SU-DHL-6 (cell line): ENCODE data around the gene FSIP1.
A peak's percentile ranks its signal among the peaks of the same experiment; 100 is the strongest.

Experiments used
- EZH2phosphoT487 ChIP-seq: fragments of 200-600 bp; sonication (generic), shearing (Covaris generic); conservative IDR thresholded peaks from 2 replicates; pipeline ENCODE4 v1.6.1; 2018; ENCODE audit warnings: mild to moderate bottlenecking, antibody characterized with exemption, low read length, moderate library complexity, mixed read lengths
- TF ChIP-seq, protein P1 (sequence below): fragments of 200-600 bp; sonication (generic); IDR thresholded peaks from one replicate; pipeline ENCODE4 v1.5.1; 2017; ENCODE audit warnings: antibody characterized with exemption, mild to moderate bottlenecking, low read length, moderate library complexity; ENCODE audit not compliant: insufficient read depth, poor library complexity, severe bottlenecking

DNA sequence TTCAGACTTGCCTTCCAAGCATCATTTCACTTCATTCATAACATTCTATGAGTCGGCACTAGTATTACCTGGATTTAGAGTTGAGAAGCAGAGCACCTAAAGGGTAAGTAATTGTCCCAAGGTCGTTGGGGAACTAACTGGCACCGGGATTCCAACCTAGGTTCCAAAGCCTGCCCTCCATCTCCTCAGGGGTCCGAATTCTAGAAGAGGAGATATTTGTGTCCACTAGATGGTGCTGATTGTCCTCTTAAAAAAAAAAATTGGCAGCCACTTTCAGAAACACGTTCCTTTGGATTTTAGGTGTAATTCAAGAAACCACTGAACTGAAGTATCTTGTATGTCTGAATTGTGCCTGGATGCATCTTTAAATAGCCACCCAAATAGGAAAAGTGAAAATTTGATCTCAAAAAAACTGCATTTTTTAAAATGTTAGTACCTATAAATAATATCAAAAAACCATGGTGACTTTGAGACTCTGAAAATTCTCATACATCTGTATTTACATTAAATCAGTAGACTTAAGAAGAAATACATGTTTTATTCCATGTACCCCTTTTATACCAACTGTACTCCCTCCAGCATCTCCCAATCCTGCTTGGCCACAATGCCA is 3.9 kb upstream of the FSIP1 start:
- TF ChIP-seq, protein P1, sequence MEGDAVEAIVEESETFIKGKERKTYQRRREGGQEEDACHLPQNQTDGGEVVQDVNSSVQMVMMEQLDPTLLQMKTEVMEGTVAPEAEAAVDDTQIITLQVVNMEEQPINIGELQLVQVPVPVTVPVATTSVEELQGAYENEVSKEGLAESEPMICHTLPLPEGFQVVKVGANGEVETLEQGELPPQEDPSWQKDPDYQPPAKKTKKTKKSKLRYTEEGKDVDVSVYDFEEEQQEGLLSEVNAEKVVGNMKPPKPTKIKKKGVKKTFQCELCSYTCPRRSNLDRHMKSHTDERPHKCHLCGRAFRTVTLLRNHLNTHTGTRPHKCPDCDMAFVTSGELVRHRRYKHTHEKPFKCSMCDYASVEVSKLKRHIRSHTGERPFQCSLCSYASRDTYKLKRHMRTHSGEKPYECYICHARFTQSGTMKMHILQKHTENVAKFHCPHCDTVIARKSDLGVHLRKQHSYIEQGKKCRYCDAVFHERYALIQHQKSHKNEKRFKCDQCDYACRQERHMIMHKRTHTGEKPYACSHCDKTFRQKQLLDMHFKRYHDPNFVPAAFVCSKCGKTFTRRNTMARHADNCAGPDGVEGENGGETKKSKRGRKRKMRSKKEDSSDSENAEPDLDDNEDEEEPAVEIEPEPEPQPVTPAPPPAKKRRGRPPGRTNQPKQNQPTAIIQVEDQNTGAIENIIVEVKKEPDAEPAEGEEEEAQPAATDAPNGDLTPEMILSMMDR, result peak; percentile 53
- no peak for TF ChIP-seq EZH2phosphoT487
